Trophoblast cell (in vitro differentiated cells and primary cell): ENCODE measurements around the gene ADGRG2.

Experiments used
- DNase-seq, 2 donors: peaks; one replicate each; pipeline ENCODE4 v3.0.0-alpha.2; 2016
- H2AFZ ChIP-seq: 2 replicates; pipeline ENCODE4 v1.6.1; 2013; ENCODE audit warnings: low read length, moderate library complexity, mild to moderate bottlenecking; ENCODE audit not compliant: insufficient read depth, poor library complexity
- H2AK5ac ChIP-seq: 2 replicates; pipeline ENCODE4 v1.6.1; 2013; ENCODE audit warnings: mild to moderate bottlenecking, low read length
- H2BK120ac ChIP-seq: 2 replicates; pipeline ENCODE4 v1.6.1; 2013; ENCODE audit warnings: low read length, mild to moderate bottlenecking, moderate library complexity; ENCODE audit not compliant: insufficient read depth, poor library complexity
- H2BK12ac ChIP-seq: 2 replicates; pipeline ENCODE4 v1.6.1; 2013; ENCODE audit warnings: mild to moderate bottlenecking, low read length, moderate library complexity
- H2BK5ac ChIP-seq: 2 replicates; pipeline ENCODE4 v1.6.1; 2013; ENCODE audit warnings: low read length, low read depth, moderate library complexity, mild to moderate bottlenecking; ENCODE audit not compliant: poor library complexity
- H3K14ac ChIP-seq: 2 replicates; pipeline ENCODE4 v1.6.1; 2013; ENCODE audit warnings: mild to moderate bottlenecking, low read length
- H3K18ac ChIP-seq: 2 replicates; pipeline ENCODE4 v1.6.1; 2013; ENCODE audit warnings: mild to moderate bottlenecking, low read length
- H3K23ac ChIP-seq: 2 replicates; pipeline ENCODE4 v1.6.1; 2013; ENCODE audit warnings: low read length
- H3K27ac ChIP-seq: 2 replicates; pipeline ENCODE4 v1.5.1; 2013; ENCODE audit warnings: low read depth, mild to moderate bottlenecking, inconsistent platforms, low read length, moderate library complexity
- H3K27me3 ChIP-seq: 2 replicates; pipeline ENCODE4 v1.6.1; 2013; ENCODE audit warnings: inconsistent platforms, mild to moderate bottlenecking, low read length, moderate library complexity; ENCODE audit not compliant: insufficient read depth
- H3K36me3 ChIP-seq, 2 experiments: 1 replicate in 1 of 2; 2 replicates in 1 of 2; pipeline ENCODE4 v1.6.1; 2013; ENCODE audit warnings: low read length in 2 of 2, mild to moderate bottlenecking in 2 of 2, moderate library complexity in 1 of 2; ENCODE audit not compliant: insufficient read depth in 2 of 2, control insufficient read depth in 1 of 2
- H3K4ac ChIP-seq: 2 replicates; pipeline ENCODE4 v1.6.1; 2013; ENCODE audit warnings: low read depth, mild to moderate bottlenecking, low read length, moderate library complexity
- H3K4me1 ChIP-seq, 2 experiments: 1 replicate in 1 of 2; 2 replicates in 1 of 2; pipeline ENCODE4 v1.6.1; 2013; ENCODE audit warnings: low read length in 2 of 2, mild to moderate bottlenecking in 2 of 2, moderate library complexity in 1 of 2; ENCODE audit not compliant: insufficient read depth in 2 of 2, control insufficient read depth in 1 of 2
- H3K4me2 ChIP-seq: 2 replicates; pipeline ENCODE4 v1.6.1; 2013; ENCODE audit warnings: inconsistent platforms, mild to moderate bottlenecking, low read length, moderate library complexity
- H3K4me3 ChIP-seq: 2 replicates; pipeline ENCODE4 v1.5.1; 2013; ENCODE audit warnings: mild to moderate bottlenecking, low read depth, low read length, inconsistent platforms
- H3K79me1 ChIP-seq: one replicate; pipeline ENCODE4 v1.6.1; 2013; ENCODE audit warnings: low read length
- H3K79me2 ChIP-seq: 2 replicates; pipeline ENCODE4 v1.6.1; 2013; ENCODE audit warnings: low read length, mild to moderate bottlenecking; ENCODE audit not compliant: control insufficient read depth, insufficient read depth, poor library complexity
- H3K9ac ChIP-seq: 2 replicates; pipeline ENCODE4 v1.6.1; 2013; ENCODE audit warnings: mild to moderate bottlenecking, low read length
- H3K9me3 ChIP-seq: 2 replicates; pipeline ENCODE4 v1.6.1; 2013; ENCODE audit warnings: low read depth, mild to moderate bottlenecking, control low read depth, inconsistent platforms, low read length; ENCODE audit not compliant: insufficient read depth
- H4K12ac ChIP-seq: 2 replicates; pipeline ENCODE4 v1.6.1; 2013; ENCODE audit warnings: low read depth, mild to moderate bottlenecking, low read length, moderate library complexity
- H4K8ac ChIP-seq: 2 replicates; pipeline ENCODE4 v1.6.1; 2013; ENCODE audit warnings: low read depth, mild to moderate bottlenecking, low read length, moderate library complexity
- H4K91ac ChIP-seq: one replicate; pipeline ENCODE4 v1.6.1; 2013; ENCODE audit warnings: low read depth, mild to moderate bottlenecking, low read length, moderate library complexity
- WGBS: extraction: QIAGEN DNeasy Blood & Tissue Kit; methylation state at CpG from one replicate; pipeline ENCODE4 v1.1.7; 2013; ENCODE audit warnings: missing lambda C conversion rate; ENCODE audit not compliant: insufficient read length, insufficient coverage; ENCODE audit errors: extremely low coverage; 5-methylcytosine and 5-hydroxymethylcytosine counted together

ADGRG2 gene

DNA sequence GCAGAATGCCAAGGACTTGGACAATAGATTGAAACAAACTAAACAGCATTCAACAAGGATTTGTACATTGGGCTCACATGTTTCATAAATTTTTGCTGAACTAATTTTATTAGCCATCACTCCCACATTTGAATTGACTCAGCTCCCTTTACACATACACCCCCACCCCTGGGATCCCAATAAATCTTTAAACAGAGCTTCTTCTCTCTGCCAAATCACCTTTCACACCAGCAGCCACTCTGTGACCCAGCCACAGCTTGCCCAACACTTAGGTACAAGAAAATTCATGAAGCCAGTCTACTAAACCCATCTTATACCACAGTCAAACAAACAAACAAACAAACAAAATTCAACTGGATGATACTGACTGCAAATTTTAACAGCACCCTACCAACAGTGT is 159.9 kb downstream of the ADGRG2 start:
- peaks cover 3 to 5% of the 10 kb centered on the region in 2 experiments for H3K4me1 ChIP-seq
- H3K79me2 ChIP-seq = no peaks in the 10 kb centered on the region
- DNase-seq = no peak
- H3K14ac ChIP-seq = no peak overlapping the region
- no peaks in the 10 kb centered on the region for H3K36me3 ChIP-seq
- no peak overlapping the region for H3K9ac ChIP-seq
- H3K4me3 ChIP-seq = no peak overlapping the region
- H4K8ac ChIP-seq = no peak overlapping the region
- no peak overlapping the region for H3K27ac ChIP-seq
- no peak overlapping the region for H4K91ac ChIP-seq
- no peak overlapping the region for H2AFZ ChIP-seq
- no peak overlapping the region for H3K4ac ChIP-seq
- no peaks in the 10 kb centered on the region for H3K27me3 ChIP-seq
- H3K79me1 ChIP-seq = no peaks in the 10 kb centered on the region
- H2BK12ac ChIP-seq = no peak overlapping the region
- H2AK5ac ChIP-seq = no peak overlapping the region
- H4K12ac ChIP-seq = no peak overlapping the region
- H2BK120ac ChIP-seq = no peak overlapping the region
- no peak overlapping the region for H3K18ac ChIP-seq
- no peak overlapping the region for H2BK5ac ChIP-seq
- no peak overlapping the region for H3K23ac ChIP-seq
- no peaks in the 10 kb centered on the region for H3K9me3 ChIP-seq
- no peak overlapping the region for H3K4me2 ChIP-seq

DNA sequence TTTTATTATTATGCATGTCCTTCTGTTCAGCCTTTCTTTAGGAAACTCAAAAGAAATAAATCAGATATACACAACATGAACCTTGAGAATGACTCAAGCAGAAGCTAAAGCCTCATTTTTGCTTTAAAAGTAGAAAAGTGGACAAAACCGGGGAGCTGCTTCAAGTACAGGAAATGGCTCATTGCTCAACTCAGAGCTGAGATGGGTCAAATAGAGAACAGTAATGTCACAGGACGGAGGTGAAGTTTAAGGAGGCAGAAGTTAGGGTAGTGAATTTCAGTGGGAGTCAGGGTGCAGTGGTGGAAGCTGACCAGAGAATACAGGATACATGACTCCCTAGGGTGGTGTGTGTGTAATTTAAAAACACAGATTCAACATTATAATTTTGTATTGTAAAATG is 160.6 kb downstream of the ADGRG2 start:
- Histone ChIP-seq H3K9ac (no peak overlapping the region), H3K27ac (no peak overlapping the region), H2BK12ac (no peak overlapping the region), H3K4me2 (no peak overlapping the region), H3K36me3 (no peaks in the 10 kb centered on the region), H3K79me2 (no peaks in the 10 kb centered on the region), H3K4me1 (peaks cover 0 to 4% of the 10 kb centered on the region in 2 experiments), H3K27me3 (no peaks in the 10 kb centered on the region), H2AK5ac (no peak overlapping the region), H3K79me1 (no peaks in the 10 kb centered on the region), H4K12ac (no peak overlapping the region), H2BK5ac (no peak overlapping the region), H3K4me3 (no peak overlapping the region), H2BK120ac (no peak overlapping the region), H3K4ac (no peak overlapping the region), H4K8ac (no peak overlapping the region), H3K18ac (no peak overlapping the region), H3K23ac (no peak overlapping the region), H3K9me3 (no peaks in the 10 kb centered on the region), H4K91ac (no peak overlapping the region), H2AFZ (no peak overlapping the region), H3K14ac (no peak overlapping the region)
- DNase-seq = no peak
- WGBS = no CpG with 5 or more reads among the region's 2 CpGs

DNA sequence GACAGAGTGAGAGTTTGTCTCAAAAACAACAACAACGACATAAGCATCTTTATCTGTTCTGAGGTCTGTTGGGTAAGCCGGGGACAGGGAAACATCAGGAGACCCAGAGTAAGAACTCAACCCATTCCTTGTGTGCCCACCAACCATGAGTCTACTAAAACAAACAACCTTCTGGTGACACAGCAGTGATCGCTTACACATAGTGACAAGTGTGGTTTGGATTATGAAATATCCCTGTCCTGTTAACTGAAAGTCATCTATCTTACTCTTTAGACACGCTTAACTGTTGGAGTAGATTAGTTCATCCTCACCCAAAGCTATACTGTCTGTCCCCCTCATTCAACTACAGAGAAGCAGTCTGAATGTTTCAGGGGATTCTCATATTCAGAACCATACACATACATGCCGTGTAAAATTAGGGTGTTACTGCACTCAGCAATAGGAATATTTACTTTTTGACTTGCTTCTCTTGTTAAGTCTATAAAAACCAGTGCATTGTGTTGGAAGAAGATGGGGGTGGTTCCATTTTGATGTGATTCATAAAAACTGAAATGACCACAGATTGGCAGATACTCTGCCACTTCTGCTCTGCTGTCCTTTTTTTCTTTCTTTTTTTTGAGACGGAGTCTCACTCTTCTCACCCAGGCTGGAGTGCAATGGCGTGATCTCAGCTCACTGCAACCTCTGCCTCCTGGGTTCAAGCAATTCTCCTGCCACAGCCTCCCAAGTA is 165.8 kb downstream of the ADGRG2 start:
- H2BK5ac ChIP-seq = no peak overlapping the region
- no peak for DNase-seq
- no peak overlapping the region for H3K18ac ChIP-seq
- H3K79me2 ChIP-seq = no peaks in the 10 kb centered on the region
- no peak overlapping the region for H4K91ac ChIP-seq
- no peak overlapping the region for H3K23ac ChIP-seq
- H2AK5ac ChIP-seq = no peak overlapping the region
- no peak overlapping the region for H3K4me2 ChIP-seq
- H2AFZ ChIP-seq = no peak overlapping the region
- no CpG with 5 or more reads among the region's 7 CpGs for WGBS
- H2BK120ac ChIP-seq = no peak overlapping the region
- no peak overlapping the region for H3K27ac ChIP-seq
- no peak overlapping the region for H3K4me3 ChIP-seq
- H3K4me1 ChIP-seq = no peaks in the 10 kb centered on the region
- H4K12ac ChIP-seq = no peak overlapping the region
- no peak overlapping the region for H3K4ac ChIP-seq
- H4K8ac ChIP-seq = no peak overlapping the region
- H3K9ac ChIP-seq = no peak overlapping the region
- H2BK12ac ChIP-seq = no peak overlapping the region
- no peaks in the 10 kb centered on the region for H3K27me3 ChIP-seq
- no peak overlapping the region for H3K14ac ChIP-seq
- H3K36me3 ChIP-seq = peaks cover 0 to 4% of the 10 kb centered on the region in 2 experiments
- no peaks in the 10 kb centered on the region for H3K79me1 ChIP-seq
- no peaks in the 10 kb centered on the region for H3K9me3 ChIP-seq

DNA sequence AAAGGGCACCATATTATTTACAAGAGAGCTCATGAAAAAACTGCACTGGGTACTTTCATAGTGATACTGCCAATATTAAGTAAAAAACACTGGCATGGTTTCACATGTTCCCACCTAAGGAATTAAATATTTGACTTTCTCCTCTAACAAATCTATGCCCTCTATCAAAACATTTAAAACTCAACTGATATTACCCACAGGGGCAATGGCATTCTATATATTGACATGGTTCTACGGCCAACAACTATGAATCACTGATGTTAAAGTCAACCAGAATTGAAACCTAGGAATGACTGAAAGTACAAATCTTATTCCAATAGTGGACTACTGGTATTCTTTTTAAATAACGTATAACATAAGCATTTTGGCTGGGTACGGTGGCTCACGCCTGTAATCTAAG is 166.6 kb downstream of the ADGRG2 start:
- H3K27me3 ChIP-seq = no peaks in the 10 kb centered on the region
- no peak overlapping the region for H4K12ac ChIP-seq
- no peak overlapping the region for H3K18ac ChIP-seq
- DNase-seq = no peak
- H3K14ac ChIP-seq = no peak overlapping the region
- H3K9me3 ChIP-seq = no peaks in the 10 kb centered on the region
- H4K8ac ChIP-seq = no peak overlapping the region
- no peak overlapping the region for H2BK12ac ChIP-seq
- peaks cover 3 to 4% of the 10 kb centered on the region in 2 experiments for H3K36me3 ChIP-seq
- no peak overlapping the region for H2BK120ac ChIP-seq
- H3K79me2 ChIP-seq = no peaks in the 10 kb centered on the region
- no peaks in the 10 kb centered on the region for H3K79me1 ChIP-seq
- WGBS = no CpG with 5 or more reads among the region's 4 CpGs
- no peak overlapping the region for H3K4me3 ChIP-seq
- H3K23ac ChIP-seq = no peak overlapping the region
- H3K4me2 ChIP-seq = no peak overlapping the region
- H3K4ac ChIP-seq = no peak overlapping the region
- H3K4me1 ChIP-seq = no peaks in the 10 kb centered on the region
- H2AFZ ChIP-seq = no peak overlapping the region
- no peak overlapping the region for H2BK5ac ChIP-seq
- no peak overlapping the region for H3K27ac ChIP-seq
- no peak overlapping the region for H4K91ac ChIP-seq
- no peak overlapping the region for H3K9ac ChIP-seq
- no peak overlapping the region for H2AK5ac ChIP-seq
